Forelimb muscle (tissue), 1 donor: ENCODE data around the gene HPS3. TPM values are rescaled to one million over a fixed set of nuclear protein-coding genes. Genes with fewer than 3 reads are reported as not detected.
"Not testable (repeated sequence)": the region's sequence is repeated elsewhere in the genome, so short reads cannot be mapped to it uniquely, and the experiment has no call there.

Source experiments
- DNase-seq: peaks from one replicate; pipeline ENCODE4 v3.0.0-alpha.2; 2013; ENCODE audit warnings: low read depth
- polyA plus RNA-seq: library from polyadenylated mRNA; unstranded; fragments of 120-200 nt; gene quantifications from one replicate; pipeline ENCODE4 v1.2.1, GENCODE V29; 2013; ENCODE audit not compliant: insufficient read length

HPS3 gene
- polyA plus RNA-seq, 1 donor = 10.6 TPM

- no peak for DNase-seq
Observed at GRCh38 chr3:149188494-149188893, 59.1 kb downstream of the HPS3 start.

GRCh38 chr3:149195221-149195620 is 65.8 kb downstream of the HPS3 start:
- no peak for DNase-seq

- not testable (repeated sequence) for DNase-seq
Observed at GRCh38 chr3:149196805-149197592, 67.6 kb downstream of the HPS3 start.

DNA sequence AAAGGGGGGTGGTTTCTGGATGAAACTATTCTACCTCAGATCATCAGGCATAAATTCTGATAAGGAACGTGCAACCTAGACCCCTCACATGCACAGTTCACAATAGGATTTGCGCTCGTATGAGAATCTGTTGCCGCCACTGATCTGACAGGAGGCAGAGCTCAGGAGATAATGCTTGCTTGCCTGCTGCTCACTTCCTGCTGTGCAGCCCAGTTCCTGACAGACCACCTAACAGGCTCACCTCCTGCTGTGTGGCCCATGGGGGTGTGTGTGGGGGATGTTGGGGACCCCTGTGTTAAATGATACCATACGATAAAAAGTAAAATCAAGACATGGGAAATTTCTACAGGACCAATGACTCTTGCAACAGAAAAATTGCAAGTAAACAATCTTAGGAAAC is 68.2 kb downstream of the HPS3 start:
- DNase-seq = no peak

GRCh38 chr3:149198611-149199010 is 69.2 kb downstream of the HPS3 start:
- DNase-seq = no peak

- no peak for DNase-seq
Observed at GRCh38 chr3:149199474-149199873, 70.0 kb downstream of the HPS3 start.

- DNase-seq = no peak
Observed at GRCh38 chr3:149203758-149204157, 74.3 kb downstream of the HPS3 start.

GRCh38 chr3:149204390-149204991 is 75.1 kb downstream of the HPS3 start:
- no peak for DNase-seq

DNA sequence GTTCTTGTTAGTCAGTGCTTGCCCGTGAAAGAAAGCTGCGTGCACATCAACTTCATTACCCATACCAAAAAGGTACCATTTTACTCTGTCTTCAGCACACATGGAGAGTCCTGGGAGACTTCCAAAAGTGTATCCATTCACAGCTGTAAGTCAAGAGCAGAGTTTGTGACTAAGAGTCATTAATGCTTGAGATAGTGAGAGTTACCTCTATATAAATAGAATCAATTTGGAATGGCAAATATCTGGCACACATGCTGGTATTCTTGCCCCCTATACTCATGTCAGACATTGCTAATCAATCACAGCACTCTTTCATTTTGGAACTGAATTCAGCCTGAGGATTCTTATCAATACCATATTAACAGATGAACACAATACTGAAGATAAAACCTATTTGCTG is 78.0 kb downstream of the HPS3 start:
- no peak for DNase-seq

- DNase-seq = no peak
Observed at GRCh38 chr3:149209431-149209830, 80.0 kb downstream of the HPS3 start.

DNA sequence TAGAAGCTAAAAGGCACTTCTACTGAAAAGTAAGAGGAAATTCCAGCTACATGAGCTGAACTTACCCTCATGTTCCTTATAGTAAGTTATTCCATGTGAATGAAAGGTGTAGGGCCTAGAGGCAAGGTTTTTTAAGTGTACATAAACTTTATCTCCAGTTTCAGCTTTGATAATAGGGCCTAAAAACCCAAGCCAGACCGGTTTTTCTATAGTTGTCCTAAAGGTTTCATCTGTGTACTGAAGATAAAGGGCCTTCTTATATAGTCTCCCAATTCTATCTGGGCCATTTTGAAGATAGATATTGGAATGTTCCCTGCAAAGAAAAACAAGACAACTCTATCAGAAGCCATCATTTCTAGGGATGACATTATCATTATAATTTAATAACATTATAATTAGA is 82.9 kb downstream of the HPS3 start:
- no peak for DNase-seq

GRCh38 chr3:149214702-149215101 is 85.3 kb downstream of the HPS3 start:
- no peak for DNase-seq

DNA sequence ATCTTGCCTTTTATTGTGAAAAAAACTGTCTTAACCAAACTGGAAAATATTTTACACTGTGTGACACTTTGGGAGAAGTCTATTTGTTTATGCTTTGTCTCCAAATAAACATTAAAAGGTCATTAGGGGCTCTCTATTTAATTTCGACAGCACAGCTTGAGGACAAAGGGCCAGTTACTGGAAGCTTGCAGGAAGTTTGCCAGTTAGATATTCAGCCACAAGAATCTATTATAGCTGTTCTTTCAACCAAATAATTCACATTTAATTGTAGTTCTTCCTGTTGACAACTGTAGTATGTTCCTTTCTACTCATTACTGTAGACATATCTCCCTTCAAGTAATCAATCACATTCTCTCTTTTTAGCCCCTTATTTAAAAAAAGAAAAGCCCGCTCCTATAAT is 86.1 kb downstream of the HPS3 start:
- DNase-seq = no peak

DNA sequence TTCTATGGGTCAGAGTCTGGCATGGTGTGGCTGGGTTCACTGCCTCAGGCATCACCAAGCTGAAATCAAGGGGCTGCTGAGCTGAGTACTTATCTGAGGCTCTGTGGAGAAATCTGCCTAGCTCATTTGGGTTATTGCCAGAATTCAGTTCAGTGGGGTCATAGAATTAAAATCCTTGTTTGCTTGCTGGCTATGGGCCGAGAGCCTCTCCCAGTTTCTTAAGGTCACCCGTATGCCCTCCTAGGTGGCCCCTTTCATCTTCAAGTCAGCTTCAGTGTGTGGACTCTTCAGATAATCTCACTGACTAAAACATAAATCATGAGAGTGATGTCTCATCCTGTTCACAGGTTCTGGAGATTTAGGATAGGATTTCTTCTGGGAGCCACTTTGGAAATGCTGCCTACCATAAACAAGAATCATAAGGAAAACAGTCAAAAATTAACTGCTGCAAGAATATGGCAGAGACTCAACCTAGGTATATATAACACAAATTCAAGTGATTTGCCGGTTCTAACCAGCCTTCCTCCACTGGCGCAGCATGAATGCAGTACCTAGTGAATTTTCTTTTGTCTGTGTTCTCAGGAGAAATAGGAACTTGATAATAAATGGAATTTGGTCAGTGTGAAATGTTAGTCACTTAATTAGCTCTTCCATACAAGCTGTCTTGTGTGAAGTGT is 86.9 kb downstream of the HPS3 start:
- no peak for DNase-seq

GRCh38 chr3:149217347-149217746 is 87.9 kb downstream of the HPS3 start:
- no peak for DNase-seq

GRCh38 chr3:149219380-149220121 is 90.1 kb downstream of the HPS3 start:
- DNase-seq = not testable (repeated sequence)

- no peak for DNase-seq
Observed at GRCh38 chr3:149221783-149222517, 92.5 kb downstream of the HPS3 start, which contains the start of gene CP. TSS of gene CP (minus strand) at chr3:149221829. CDS start at chr3:149221792, 37 bp downstream.
